ENCODE data around the gene ALKAL2. TPM values are rescaled to one million over a fixed set of nuclear protein-coding genes. Genes with fewer than 3 reads are reported as not detected.
"Not testable (repeated sequence)": the region's sequence is repeated elsewhere in the genome, so short reads cannot be mapped to it uniquely, and the experiment has no call there.

The ALKAL2 gene
- total RNA-seq, 4 donors from 2014 or later: 21.9 to 96.6 (median 46.1) TPM

- WGBS, 2 donors: 92 to 97% methylated on average over 12 of the region's 12 CpGs
- H3K36me3 ChIP-seq: no peaks in the 10 kb centered on the region
Observed at GRCh38 chr2:316381-316780, 28.5 kb upstream of the ALKAL2 start.

GRCh38 chr2:315925-316324 lies 28.0 kb upstream of the ALKAL2 start:
- H3K27me3 ChIP-seq; H3K27ac ChIP-seq; H3K36me3 ChIP-seq; H3K9me3 ChIP-seq; DNase-seq (ENCODE audit: low spot score in 2 of 2); H3K4me3 ChIP-seq: not testable (repeated sequence)
- WGBS, 2 donors: 53 to 62% methylated on average over 6 of the region's 6 CpGs
- H3K4me1 ChIP-seq: peaks cover 0 to 11% (median 0%) of the 10 kb centered on the region in 4 donors

More at GRCh38 chr2:316381-316780, 28.5 kb upstream of the ALKAL2 start:
- Histone ChIP-seq H3K27ac (no peak overlapping the region), H3K4me3 (no peak overlapping the region), H3K4me1 (peaks cover 0 to 11% (median 0%) of the 10 kb centered on the region in 4 donors), H3K27me3 (no peaks in the 10 kb centered on the region), H3K9me3 (no peaks in the 10 kb centered on the region)
- no peak for DNase-seq (ENCODE audit: low spot score in 2 of 2)
- no peak for TF ChIP-seq CTCF (IDR thresholded peaks at IDR 0.05)
- TF ChIP-seq POLR2A (IDR thresholded peaks at IDR 0.05): no peak
- TF ChIP-seq EP300 (IDR thresholded peaks at IDR 0.05): no peak

- 90 to 91% methylated on average over 50 to 56 of the region's 56 CpGs for WGBS, 2 donors
- H3K36me3 ChIP-seq: no peaks in the 10 kb centered on the region
- no peak overlapping the region for H3K4me3 ChIP-seq
- no peaks in the 10 kb centered on the region for H3K9me3 ChIP-seq
- no peaks in the 10 kb centered on the region for H3K27me3 ChIP-seq
- peaks cover 0 to 11% (median 0%) of the 10 kb centered on the region in 4 donors for H3K4me1 ChIP-seq
- no peak for TF ChIP-seq POLR2A (IDR thresholded peaks at IDR 0.05)
- no peak for TF ChIP-seq EP300 (IDR thresholded peaks at IDR 0.05)
- no peak for TF ChIP-seq CTCF (IDR thresholded peaks at IDR 0.05)
- no peak overlapping the region for H3K27ac ChIP-seq
- DNase-seq (ENCODE audit: low spot score in 2 of 2): no peak
Observed at GRCh38 chr2:314561-315336, 26.9 kb upstream of the ALKAL2 start.

GRCh38 chr2:313991-314390 lies 26.1 kb upstream of the ALKAL2 start:
- no peak for DNase-seq (ENCODE audit: low spot score in 2 of 2)
- Histone ChIP-seq H3K27me3 (no peaks in the 10 kb centered on the region), H3K4me3 (no peak overlapping the region), H3K9me3 (no peaks in the 10 kb centered on the region), H3K4me1 (peaks cover 0 to 11% (median 0%) of the 10 kb centered on the region in 4 donors), H3K27ac (no peak overlapping the region), H3K36me3 (no peaks in the 10 kb centered on the region)
- 83 to 85% methylated on average over 14 of the region's 14 CpGs for WGBS, 2 donors
- TF ChIP-seq EP300 (IDR thresholded peaks at IDR 0.05) (no peak), CTCF (IDR thresholded peaks at IDR 0.05) (no peak), POLR2A (IDR thresholded peaks at IDR 0.05) (no peak)

GRCh38 chr2:310994-311393 lies 23.1 kb upstream of the ALKAL2 start:
- no peak overlapping the region for H3K4me3 ChIP-seq
- no peaks in the 10 kb centered on the region for H3K27me3 ChIP-seq
- DNase-seq (ENCODE audit: low spot score in 2 of 2): no peak
- H3K9me3 ChIP-seq: no peaks in the 10 kb centered on the region
- H3K36me3 ChIP-seq: no peaks in the 10 kb centered on the region
- no peak overlapping the region for H3K27ac ChIP-seq
- WGBS, 2 donors: 79% methylated on average over 5 of the region's 5 CpGs
- no peaks in the 10 kb centered on the region for H3K4me1 ChIP-seq
- TF ChIP-seq POLR2A (IDR thresholded peaks at IDR 0.05) (no peak), CTCF (IDR thresholded peaks at IDR 0.05) (no peak), EP300 (IDR thresholded peaks at IDR 0.05) (no peak)

Data from tibial nerve (tissue), 4 donors.